K562 (cell line): ENCODE data around the gene HNRNPDL. TPM values are rescaled to one million over a fixed set of nuclear protein-coding genes. Genes with fewer than 3 reads are reported as not detected.

ENCODE experiments used
- ATF1 ChIP-seq, 2 experiments: fragments of 450-650 bp in 1 of 2; IDR thresholded peaks; 2 replicates each; pipeline ENCODE4 v1.6.1; 2016; ENCODE audit warnings: missing compliant biosample characterization in 1 of 2, missing genetic modification characterization in 1 of 2
- FOXJ2 ChIP-seq: fragments of 200-800 bp; sonication (Bioruptor generic); IDR thresholded peaks from 2 replicates; pipeline ENCODE4 v1.6.1; 2016; ENCODE audit warnings: missing genetic modification characterization, missing compliant biosample characterization
- FOXM1 ChIP-seq, 2 experiments: fragments of 450-650 bp in 1 of 2; sonication (generic) in 1 of 2; formaldehyde crosslinking in 1 of 2; IDR thresholded peaks; 2 replicates each; pipeline versions ENCODE4 v1.6.1 to v1.9.0; 2017 to 2022; ENCODE audit warnings: low read depth in 2 of 2, mild to moderate bottlenecking in 2 of 2, missing genetic modification reagents in 1 of 2, moderate library complexity in 1 of 2
- HDGF ChIP-seq: fragments of 450-650 bp; IDR thresholded peaks from 2 replicates; pipeline ENCODE4 v1.6.1; 2016
- JUN ChIP-seq, 2 experiments: sonication (generic) in 1 of 2; formaldehyde crosslinking in 1 of 2; IDR thresholded peaks; 2 replicates each; pipeline versions ENCODE4 v1.6.1 to v1.8.0; 2012 to 2022; ENCODE audit warnings: borderline replicate concordance in 2 of 2, mild to moderate bottlenecking in 2 of 2, improper control_type of control experiment in 1 of 2, low read depth in 1 of 2, low read length in 1 of 2, missing genetic modification reagents in 1 of 2
- SIN3B ChIP-seq: fragments of 450-650 bp; IDR thresholded peaks from 2 replicates; pipeline ENCODE4 v1.6.1; 2017; ENCODE audit warnings: low read depth, mild to moderate bottlenecking, moderate library complexity
- SRF ChIP-seq, 2 experiments: fragments of 250-450, 450-650 bp in 1 of 2; sonication (Bioruptor Pico) in 1 of 2; sonication (generic) in 1 of 2; formaldehyde crosslinking; IDR thresholded peaks; 2 replicates each; pipeline versions ENCODE4 v1.5.0 to v1.5.1; 2020 to 2022; ENCODE audit warnings: mild to moderate bottlenecking in 1 of 2, missing genetic modification reagents in 1 of 2
- TFAM ChIP-seq: fragments of 250-450 bp; sonication (Bioruptor Pico); conservative IDR thresholded peaks from 2 replicates; pipeline ENCODE4 v1.5.0; 2021; ENCODE audit warnings: mild to moderate bottlenecking, moderate library complexity
- ZNF197 ChIP-seq: fragments of 200-800 bp; sonication (Bioruptor generic); IDR thresholded peaks from 2 replicates; pipeline ENCODE4 v1.6.1; 2016; ENCODE audit warnings: low read depth, missing genetic modification characterization, missing compliant biosample characterization
- ZNF217 ChIP-seq: sonication (generic); formaldehyde crosslinking; IDR thresholded peaks from 2 replicates; pipeline ENCODE4 v1.8.0; 2022; ENCODE audit warnings: mild to moderate bottlenecking, missing genetic modification reagents
- ZNF316 ChIP-seq: fragments of 450-650 bp; IDR thresholded peaks from 2 replicates; pipeline ENCODE4 v1.6.1; 2016
- ZNF778 ChIP-seq: fragments of 450-650 bp; formaldehyde crosslinking; IDR thresholded peaks from 2 replicates; pipeline ENCODE4 v1.4.0; 2020; ENCODE audit warnings: mild to moderate bottlenecking, moderate library complexity
- polyA plus RNA-seq, 8 experiments: library from polyadenylated mRNA; depleted of rRNA in 4 of 8; stranded (reverse) in 5 of 8; unstranded in 3 of 8; fragments of >200 nt; fragmentation: Nextera tagmentation in 2 of 8; fragmentation: Illumina TruSeq in 1 of 8; extraction: Ambion mirVana in 2 of 8; extraction: Trizol in 1 of 8; gene quantifications; 2 replicates each; pipeline versions ENCODE4 v1.2.1 to v1.2.3, GENCODE V29; 2011 to 2014; ENCODE audit warnings: inconsistent platforms in 1 of 8, missing spikeins in 1 of 8
- total RNA-seq, 7 experiments: library from RNA; depleted of rRNA in 6 of 7; stranded (reverse); fragments of >200 nt in 6 of 7; fragmentation: Illumina TruSeq in 2 of 7; extraction: Trizol in 2 of 7; gene quantifications; 2 replicates each; pipeline versions ENCODE4 v1.2.1 to v1.2.3, GENCODE V29; 2011 to 2021; ENCODE audit warnings: low replicate concordance in 1 of 7
- TF ChIP-seq, protein P1 (sequence below): fragments of 200-800 bp; sonication (Bioruptor generic); IDR thresholded peaks from 2 replicates; pipeline ENCODE4 v1.6.1; 2017; ENCODE audit warnings: missing genetic modification characterization, missing compliant biosample characterization
- TF ChIP-seq, protein P2 (sequence below): fragments of 200-600 bp; sonication (generic); IDR thresholded peaks from one replicate; pipeline ENCODE4 v1.6.1; 2012; ENCODE audit warnings: mild to moderate bottlenecking, low read depth, low read length, inconsistent platforms

Gene HNRNPDL
- total and polyA plus RNA-seq, 9 of the 15 experiments (the other 6 are each of a cell fraction or from before 2014, with no cell fraction given): 243 to 652 (median 351) TPM

DNA sequence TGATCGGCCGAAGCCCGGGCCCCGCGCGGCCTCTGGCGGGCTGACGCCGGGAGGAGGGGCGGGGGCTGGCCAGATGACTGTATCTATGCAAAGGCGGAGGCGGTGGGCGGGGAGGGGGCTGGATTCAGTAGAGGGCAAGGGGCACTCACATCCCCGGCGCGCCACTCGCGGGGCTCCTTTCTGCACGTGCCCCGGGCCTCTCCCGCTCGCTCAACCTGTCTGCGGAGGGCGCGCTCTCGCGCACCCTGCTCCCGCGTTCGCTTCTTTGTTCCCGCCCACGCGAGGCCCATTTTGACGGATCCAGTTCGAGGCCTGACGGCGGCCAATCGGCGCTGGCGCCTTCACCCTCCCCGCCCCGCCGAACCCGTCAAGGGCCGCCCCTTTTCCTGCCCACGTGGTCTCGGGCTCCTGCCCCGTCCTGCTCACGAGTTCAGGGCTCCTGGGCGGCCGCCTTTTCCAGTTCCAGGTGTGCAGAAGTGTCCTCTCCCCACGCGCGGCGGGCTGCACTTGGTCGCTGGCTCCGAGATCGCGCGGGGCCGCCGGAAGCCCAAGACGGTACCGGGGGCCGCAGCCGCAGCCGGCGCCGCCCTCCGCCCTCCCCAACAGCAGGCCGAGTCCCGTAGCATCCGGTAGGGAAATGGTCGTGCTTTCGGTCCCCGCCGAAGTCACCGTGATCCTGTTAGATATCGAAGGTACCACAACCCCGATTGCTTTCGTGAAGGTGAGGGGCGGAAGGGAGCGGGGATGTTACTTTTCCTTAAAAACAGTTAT, at the start of gene HNRNPDL, which contains the start of gene ENOPH1 (continued):
- no peak; a peak in 1 of 4 replicates for TF ChIP-seq SRF (CRISPR knock-in tag; IDR thresholded peaks at IDR 0.05)
- no peak for TF ChIP-seq ZNF217 (CRISPR knock-in tag)
- TF ChIP-seq HDGF: no peak
- TF ChIP-seq ZNF316: no peak
- no peak for TF ChIP-seq FOXM1 (IDR thresholded peaks at IDR 0.05; ENCODE audit: low read depth)
- no peak; the same call in 1 of the 2 replicates for TF ChIP-seq FOXM1 (CRISPR knock-in tag; IDR thresholded peaks at IDR 0.05; ENCODE audit: low read depth)
- no peak for TF ChIP-seq JUN (IDR thresholded peaks at IDR 0.05; ENCODE audit: borderline replicate concordance, low read depth, low read length)
- no peak for TF ChIP-seq JUN (CRISPR knock-in tag; IDR thresholded peaks at IDR 0.05; ENCODE audit: borderline replicate concordance)
- TF ChIP-seq SIN3B: no peak
- TF ChIP-seq FOXJ2 (tag): no peak
- TF ChIP-seq, protein P1, sequence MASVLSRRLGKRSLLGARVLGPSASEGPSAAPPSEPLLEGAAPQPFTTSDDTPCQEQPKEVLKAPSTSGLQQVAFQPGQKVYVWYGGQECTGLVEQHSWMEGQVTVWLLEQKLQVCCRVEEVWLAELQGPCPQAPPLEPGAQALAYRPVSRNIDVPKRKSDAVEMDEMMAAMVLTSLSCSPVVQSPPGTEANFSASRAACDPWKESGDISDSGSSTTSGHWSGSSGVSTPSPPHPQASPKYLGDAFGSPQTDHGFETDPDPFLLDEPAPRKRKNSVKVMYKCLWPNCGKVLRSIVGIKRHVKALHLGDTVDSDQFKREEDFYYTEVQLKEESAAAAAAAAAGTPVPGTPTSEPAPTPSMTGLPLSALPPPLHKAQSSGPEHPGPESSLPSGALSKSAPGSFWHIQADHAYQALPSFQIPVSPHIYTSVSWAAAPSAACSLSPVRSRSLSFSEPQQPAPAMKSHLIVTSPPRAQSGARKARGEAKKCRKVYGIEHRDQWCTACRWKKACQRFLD (CRISPR knock-in tag): peak; percentile 26; the same call in 1 of the 2 replicates
- 0 out of 2 replicates have a peak, but pooled peaks have one; percentile 8 for TF ChIP-seq ZNF197
- TF ChIP-seq ZNF778: no peak
- TF ChIP-seq, protein P2, sequence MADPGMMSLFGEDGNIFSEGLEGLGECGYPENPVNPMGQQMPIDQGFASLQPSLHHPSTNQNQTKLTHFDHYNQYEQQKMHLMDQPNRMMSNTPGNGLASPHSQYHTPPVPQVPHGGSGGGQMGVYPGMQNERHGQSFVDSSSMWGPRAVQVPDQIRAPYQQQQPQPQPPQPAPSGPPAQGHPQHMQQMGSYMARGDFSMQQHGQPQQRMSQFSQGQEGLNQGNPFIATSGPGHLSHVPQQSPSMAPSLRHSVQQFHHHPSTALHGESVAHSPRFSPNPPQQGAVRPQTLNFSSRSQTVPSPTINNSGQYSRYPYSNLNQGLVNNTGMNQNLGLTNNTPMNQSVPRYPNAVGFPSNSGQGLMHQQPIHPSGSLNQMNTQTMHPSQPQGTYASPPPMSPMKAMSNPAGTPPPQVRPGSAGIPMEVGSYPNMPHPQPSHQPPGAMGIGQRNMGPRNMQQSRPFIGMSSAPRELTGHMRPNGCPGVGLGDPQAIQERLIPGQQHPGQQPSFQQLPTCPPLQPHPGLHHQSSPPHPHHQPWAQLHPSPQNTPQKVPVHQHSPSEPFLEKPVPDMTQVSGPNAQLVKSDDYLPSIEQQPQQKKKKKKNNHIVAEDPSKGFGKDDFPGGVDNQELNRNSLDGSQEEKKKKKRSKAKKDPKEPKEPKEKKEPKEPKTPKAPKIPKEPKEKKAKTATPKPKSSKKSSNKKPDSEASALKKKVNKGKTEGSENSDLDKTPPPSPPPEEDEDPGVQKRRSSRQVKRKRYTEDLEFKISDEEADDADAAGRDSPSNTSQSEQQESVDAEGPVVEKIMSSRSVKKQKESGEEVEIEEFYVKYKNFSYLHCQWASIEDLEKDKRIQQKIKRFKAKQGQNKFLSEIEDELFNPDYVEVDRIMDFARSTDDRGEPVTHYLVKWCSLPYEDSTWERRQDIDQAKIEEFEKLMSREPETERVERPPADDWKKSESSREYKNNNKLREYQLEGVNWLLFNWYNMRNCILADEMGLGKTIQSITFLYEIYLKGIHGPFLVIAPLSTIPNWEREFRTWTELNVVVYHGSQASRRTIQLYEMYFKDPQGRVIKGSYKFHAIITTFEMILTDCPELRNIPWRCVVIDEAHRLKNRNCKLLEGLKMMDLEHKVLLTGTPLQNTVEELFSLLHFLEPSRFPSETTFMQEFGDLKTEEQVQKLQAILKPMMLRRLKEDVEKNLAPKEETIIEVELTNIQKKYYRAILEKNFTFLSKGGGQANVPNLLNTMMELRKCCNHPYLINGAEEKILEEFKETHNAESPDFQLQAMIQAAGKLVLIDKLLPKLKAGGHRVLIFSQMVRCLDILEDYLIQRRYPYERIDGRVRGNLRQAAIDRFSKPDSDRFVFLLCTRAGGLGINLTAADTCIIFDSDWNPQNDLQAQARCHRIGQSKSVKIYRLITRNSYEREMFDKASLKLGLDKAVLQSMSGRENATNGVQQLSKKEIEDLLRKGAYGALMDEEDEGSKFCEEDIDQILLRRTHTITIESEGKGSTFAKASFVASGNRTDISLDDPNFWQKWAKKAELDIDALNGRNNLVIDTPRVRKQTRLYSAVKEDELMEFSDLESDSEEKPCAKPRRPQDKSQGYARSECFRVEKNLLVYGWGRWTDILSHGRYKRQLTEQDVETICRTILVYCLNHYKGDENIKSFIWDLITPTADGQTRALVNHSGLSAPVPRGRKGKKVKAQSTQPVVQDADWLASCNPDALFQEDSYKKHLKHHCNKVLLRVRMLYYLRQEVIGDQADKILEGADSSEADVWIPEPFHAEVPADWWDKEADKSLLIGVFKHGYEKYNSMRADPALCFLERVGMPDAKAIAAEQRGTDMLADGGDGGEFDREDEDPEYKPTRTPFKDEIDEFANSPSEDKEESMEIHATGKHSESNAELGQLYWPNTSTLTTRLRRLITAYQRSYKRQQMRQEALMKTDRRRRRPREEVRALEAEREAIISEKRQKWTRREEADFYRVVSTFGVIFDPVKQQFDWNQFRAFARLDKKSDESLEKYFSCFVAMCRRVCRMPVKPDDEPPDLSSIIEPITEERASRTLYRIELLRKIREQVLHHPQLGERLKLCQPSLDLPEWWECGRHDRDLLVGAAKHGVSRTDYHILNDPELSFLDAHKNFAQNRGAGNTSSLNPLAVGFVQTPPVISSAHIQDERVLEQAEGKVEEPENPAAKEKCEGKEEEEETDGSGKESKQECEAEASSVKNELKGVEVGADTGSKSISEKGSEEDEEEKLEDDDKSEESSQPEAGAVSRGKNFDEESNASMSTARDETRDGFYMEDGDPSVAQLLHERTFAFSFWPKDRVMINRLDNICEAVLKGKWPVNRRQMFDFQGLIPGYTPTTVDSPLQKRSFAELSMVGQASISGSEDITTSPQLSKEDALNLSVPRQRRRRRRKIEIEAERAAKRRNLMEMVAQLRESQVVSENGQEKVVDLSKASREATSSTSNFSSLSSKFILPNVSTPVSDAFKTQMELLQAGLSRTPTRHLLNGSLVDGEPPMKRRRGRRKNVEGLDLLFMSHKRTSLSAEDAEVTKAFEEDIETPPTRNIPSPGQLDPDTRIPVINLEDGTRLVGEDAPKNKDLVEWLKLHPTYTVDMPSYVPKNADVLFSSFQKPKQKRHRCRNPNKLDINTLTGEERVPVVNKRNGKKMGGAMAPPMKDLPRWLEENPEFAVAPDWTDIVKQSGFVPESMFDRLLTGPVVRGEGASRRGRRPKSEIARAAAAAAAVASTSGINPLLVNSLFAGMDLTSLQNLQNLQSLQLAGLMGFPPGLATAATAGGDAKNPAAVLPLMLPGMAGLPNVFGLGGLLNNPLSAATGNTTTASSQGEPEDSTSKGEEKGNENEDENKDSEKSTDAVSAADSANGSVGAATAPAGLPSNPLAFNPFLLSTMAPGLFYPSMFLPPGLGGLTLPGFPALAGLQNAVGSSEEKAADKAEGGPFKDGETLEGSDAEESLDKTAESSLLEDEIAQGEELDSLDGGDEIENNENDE: no peak
- no peak for TF ChIP-seq ATF1 (CRISPR knock-in tag; IDR thresholded peaks at IDR 0.05)
- peak; percentile 74 for TF ChIP-seq ATF1 (tag; IDR thresholded peaks at IDR 0.05)
- TF ChIP-seq TFAM (CRISPR knock-in tag): no peak
